ENCODE measurements around the gene PANX1. TPM values are rescaled to one million over a fixed set of nuclear protein-coding genes. Genes with fewer than 3 reads are reported as not detected.
A peak's percentile ranks its signal among the peaks of the same experiment; 100 is the strongest.

PANX1 gene
- 10 to 100 TPM; 16.7 to 77.6 (median 30.4) TPM for total RNA-seq

GRCh38 chr11:94128746-94129511, at the start of gene PANX1:
Gene PANX1 (plus strand): TSS chr11:94128841. CDS start chr11:94129313, 472 bp downstream.
- ATAC-seq (ENCODE audit: low FRiP score) (peak; percentile 84), DNase-seq (ENCODE audit: low spot score) (peak; percentile 54)
- TF ChIP-seq CTCF (IDR thresholded peaks at IDR 0.05) = no peak

- DNase-seq (ENCODE audit: low spot score) (no peak), ATAC-seq (ENCODE audit: low FRiP score) (no peak)
- no peak for TF ChIP-seq CTCF (IDR thresholded peaks at IDR 0.05)
Observed at GRCh38 chr11:94084164-94084563, 44.5 kb upstream of the PANX1 start.

GRCh38 chr11:94088906-94089305, 39.7 kb upstream of the PANX1 start:
- DNase-seq (ENCODE audit: low spot score) (no peak), ATAC-seq (ENCODE audit: low FRiP score) (no peak)
- no peak for TF ChIP-seq CTCF (IDR thresholded peaks at IDR 0.05)

GRCh38 chr11:94089341-94089740, 39.3 kb upstream of the PANX1 start:
- ATAC-seq (ENCODE audit: low FRiP score) (no peak), DNase-seq (ENCODE audit: low spot score) (no peak)
- no peak for TF ChIP-seq CTCF (IDR thresholded peaks at IDR 0.05)

GRCh38 chr11:94090401-94090800, 38.2 kb upstream of the PANX1 start:
- no peak for TF ChIP-seq CTCF (IDR thresholded peaks at IDR 0.05)
- DNase-seq (ENCODE audit: low spot score) = no peak
- no peak for ATAC-seq (ENCODE audit: low FRiP score)

- TF ChIP-seq CTCF (IDR thresholded peaks at IDR 0.05) = no peak
- no peak for ATAC-seq (ENCODE audit: low FRiP score)
- no peak for DNase-seq (ENCODE audit: low spot score)
Observed at GRCh38 chr11:94091091-94091490, 37.5 kb upstream of the PANX1 start.

GRCh38 chr11:94100253-94100652, 28.4 kb upstream of the PANX1 start:
- ATAC-seq (ENCODE audit: low FRiP score) = no peak
- no peak for DNase-seq (ENCODE audit: low spot score)
- no peak for TF ChIP-seq CTCF (IDR thresholded peaks at IDR 0.05)

Data from omental fat pad (tissue), 4 donors.